KG1 (cell line): ENCODE results near the gene DMRTA2.

ENCODE experiments used
- DNase-seq: peaks from one replicate; lab custom pipeline; 2025; lab: John Stamatoyannopoulos, UW

Gene DMRTA2

DNA sequence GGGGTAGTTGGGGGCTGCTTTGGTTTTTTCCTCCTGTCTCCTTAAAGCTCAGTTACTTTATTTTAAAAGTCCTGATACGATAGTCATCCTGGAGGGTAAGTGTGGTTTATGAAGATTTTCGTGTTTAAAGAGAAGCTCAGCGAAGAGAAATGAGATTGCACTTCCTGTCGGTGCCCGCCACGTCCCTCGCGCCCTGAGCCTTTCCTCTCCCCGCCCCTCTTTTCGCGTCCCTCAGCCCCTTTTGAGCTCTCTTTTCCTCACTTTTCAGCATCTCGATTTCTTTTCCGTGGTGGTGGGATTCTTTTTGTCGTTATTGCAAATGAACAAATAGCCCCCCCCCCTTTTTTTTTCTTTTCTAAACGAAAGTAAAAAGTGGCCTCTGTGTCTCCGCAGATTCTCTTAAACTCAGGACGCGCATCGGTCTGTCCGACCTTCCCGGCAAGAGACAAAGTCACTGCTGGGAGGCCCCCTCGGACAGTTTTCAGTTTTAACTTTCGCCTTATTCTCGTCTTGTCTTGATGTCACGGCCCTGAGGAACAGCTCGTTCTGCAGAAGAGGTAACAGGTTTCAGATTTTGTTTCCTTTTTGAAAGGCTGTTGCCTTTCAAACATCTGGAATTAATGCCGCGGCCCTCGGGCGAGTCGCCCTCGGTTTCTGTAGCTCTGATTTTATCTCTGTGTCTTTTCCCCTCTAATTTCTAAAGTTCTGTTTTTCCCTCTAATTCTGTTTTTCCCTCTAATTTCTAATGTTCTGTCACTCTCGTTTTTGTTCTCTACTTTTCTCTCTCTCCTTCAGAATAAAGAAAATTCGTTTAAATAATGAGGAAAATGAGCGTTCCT lies 1.0 kb upstream of the DMRTA2 start:
- DNase-seq = no peak

DNA sequence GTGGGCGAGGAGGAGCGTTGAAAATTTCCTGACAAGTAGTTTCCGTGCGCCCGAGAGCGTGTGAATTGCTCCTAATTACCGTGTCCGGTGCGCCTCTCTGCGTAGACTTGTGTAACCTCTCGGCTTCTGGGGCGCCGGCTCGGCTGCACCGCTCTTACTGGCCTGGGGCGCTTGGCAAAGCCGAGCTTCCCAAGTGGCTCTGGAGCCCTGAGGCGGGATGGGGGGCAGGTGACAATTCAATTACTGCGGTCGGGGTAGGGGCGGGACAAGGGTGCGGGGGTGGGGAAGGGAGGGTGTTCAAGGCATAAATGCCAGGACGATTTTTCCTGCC lies 392 bp upstream of the DMRTA2 start:
- no peak for DNase-seq

DNA sequence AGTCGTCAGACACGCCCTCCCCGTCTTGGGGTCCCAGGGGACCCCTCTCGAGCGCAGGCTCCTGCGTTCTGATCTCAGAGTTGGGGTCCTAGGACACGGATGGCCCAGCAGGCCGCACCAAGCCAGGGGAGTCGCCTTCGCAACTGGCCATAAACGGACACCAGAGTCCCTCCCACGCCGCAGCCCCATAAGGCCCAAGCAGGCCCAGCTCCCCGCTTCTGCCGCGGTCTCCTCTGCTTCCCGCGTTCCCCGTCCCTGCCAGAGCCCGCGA lies 633 bp downstream of the DMRTA2 start:
- DNase-seq = no peak

DNA sequence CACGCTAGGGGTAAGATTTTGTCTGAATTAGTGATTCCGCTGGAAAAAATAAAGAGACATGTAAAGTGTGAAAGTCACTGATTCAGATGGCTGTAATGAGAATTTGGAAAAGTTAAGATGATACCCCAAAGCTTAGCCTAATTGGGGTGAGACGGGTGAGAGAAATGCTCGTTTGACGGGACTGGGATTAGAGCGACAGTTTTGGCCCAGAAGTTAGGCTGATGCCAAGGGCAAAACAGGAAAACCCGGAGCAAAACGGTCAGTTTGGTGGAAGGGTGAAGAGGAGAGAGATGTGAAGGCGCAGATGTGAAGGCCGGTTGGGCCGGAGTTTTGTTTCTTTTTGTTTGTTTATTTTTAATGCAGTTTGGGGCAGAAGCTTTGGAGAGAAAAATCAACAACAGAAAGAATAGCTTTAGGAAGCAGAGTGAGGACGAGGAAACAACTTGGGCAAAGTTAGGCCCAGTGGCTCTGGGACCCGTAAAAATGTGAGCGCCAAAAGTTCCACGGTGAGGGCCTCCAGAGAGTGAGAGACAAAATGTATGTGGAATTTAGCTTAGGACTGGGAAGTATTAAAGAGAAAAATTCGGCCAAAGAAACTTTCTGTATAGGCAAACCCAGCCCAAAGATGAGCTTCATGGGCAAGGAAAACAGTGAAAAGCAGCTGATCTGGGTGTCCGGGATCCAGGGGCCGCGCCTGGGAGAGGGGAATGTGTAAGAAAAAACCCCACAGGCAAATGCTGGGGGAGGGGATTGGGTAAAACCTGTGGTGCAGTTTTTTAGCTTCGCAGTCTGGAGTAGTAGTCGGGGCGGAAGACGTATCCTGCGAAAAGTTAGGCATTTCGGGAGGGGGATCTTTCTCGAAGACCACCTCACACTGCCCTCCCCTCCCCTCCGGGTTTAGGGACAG lies 1.2 kb downstream of the DMRTA2 start:
- DNase-seq = no peak

DNA sequence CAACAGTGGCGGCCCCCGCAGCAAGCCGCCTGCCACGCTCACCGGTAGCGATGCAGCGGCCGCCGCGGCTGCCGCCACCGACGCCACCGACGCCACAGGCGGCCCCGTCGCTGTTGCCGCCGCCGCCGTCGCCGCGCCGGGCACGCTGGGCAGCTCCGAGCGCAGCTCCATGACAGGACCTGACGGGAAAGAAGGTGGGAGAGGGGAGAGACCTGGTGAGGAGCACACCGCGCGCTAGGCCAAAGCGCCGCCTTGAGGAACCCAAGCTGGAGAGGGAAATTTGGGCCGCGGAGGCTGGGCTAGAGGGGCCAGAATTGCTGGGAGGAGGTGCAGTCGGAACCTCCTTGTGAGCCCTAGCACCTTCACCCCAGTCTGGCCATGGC lies 1.9 kb downstream of the DMRTA2 start:
- no peak for DNase-seq

DNA sequence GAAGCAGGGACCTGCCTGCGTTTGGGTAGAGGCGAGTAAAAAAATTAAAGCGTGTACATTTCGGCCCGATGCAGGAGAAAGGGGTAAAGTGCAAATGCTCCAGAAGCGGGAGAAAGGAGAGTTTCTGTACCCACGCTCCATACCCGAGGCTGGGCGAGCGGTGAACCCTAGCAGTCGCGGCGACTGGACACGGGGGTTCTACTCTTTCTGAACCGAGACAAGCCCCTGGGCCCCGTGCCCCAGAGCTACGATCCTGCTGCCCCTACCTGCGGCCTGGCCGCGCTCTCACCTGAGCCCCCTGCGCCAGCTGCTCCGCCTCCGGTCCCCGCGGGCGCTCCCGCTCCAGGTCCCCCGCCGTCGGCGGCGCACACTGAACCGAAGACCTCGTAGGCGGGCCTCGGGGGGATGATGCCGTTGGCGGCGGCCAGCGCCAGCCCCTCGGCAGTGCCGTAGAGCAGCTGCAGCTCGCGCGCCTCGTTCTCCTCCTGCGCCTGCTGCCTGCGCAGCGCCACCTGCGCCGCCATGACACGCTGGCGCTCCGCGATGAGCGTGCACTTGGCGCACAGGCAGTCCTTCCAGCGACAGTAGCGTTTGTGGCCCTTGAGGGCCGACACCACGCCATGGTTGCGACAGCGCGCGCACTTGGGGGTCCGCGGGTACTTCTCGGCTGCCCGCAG lies 2.4 kb downstream of the DMRTA2 start:
- no peak for DNase-seq

DNA sequence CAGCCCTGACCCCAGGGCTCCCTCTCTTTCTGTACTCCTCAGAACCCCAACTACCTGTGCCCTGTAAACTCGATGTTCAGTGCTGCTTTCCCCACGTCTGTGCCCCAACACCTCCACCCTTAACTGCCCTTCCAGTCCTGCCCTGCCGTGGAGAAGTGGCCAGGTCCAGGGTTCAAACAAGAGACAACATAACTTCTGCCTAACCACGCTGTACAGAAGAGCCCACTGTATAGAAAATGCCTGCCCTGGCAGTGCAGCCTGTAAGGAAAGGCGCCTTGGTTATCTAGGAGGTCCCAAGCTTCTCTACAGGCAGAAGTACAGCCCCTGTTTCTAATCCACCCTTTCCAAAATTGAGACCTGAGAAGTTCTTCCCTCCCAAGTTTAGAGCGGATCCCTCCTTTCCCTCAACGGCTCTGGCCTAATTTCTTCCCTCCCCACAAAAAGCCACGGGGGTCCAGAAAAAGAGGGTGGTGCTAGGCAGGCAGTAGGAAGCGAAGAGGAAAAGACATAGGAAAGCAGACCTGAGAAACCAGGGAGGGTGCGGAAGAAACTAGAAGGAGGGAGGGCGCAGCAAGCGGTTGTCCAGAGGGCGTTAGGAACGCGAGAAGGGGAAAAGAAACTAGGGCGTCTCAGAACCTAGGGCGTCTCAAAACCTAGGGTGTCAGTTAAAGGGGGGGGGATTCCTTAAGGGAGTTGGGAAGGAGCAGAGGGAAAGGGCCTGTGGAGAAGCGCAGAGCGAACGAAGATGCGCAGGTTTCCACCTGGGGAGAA lies 3.2 kb downstream of the DMRTA2 start:
- no peak for DNase-seq

DNA sequence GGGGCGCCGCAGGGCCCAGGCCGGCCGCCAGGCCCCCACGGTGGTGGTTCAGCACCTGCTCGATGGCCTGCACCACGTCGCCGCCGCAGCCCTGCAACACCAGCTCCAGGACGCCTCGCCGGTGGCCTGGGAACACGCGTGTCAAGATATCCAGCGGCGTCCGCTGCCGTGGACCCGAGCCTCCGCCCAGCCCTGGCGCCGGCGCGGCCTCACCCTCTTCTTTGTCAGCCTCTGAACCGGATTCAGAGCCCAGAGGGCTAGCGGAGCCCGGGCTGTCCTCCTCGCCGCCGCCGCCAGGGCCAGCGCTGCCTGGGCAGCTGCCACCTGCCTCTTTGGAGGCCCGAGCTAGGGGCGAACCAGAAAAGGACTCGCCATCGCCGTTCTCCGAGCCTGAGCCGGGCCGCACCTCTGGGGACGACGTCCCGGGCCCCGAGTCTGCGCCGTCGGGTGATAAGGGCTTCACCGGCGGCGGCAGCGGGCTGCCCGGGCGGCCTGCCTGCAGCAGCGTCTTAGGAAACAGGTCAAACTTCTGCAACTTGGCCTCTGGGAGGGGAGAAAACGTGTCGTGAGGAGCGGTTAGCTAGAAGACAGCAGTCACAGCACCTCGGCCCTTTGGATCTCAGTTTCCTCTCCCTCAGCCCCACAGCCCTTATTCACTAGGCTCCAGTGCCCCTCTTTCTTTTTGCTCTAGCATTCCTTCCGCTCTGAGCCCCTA lies 3.9 kb downstream of the DMRTA2 start:
- no peak for DNase-seq

DNA sequence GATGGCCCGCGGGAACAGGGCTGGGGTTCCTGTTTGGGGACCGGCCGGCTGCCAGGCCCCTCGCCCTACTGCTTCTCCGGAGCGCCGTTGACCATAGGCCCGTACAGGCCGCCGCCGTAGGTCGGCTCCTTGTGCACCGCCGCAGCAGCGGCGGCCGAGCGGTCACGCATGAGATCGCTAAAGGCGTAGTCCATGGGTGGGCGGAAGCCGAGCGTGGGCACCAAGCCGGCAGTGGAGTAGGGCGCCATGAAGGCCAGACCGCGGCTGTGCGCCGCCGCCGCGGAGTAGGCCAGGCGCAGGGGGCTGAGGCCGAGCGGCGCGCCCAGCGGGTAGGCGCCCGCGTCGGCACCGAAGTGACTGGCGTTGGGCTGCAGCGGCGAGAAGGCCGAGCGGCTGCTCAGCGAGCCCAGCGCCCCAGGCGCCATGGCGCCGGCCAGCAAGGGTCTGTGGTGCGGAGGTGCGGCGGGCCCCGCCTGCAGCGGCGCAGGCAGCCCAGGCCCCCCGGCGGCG lies 4.6 kb downstream of the DMRTA2 start:
- no peak for DNase-seq

DNA sequence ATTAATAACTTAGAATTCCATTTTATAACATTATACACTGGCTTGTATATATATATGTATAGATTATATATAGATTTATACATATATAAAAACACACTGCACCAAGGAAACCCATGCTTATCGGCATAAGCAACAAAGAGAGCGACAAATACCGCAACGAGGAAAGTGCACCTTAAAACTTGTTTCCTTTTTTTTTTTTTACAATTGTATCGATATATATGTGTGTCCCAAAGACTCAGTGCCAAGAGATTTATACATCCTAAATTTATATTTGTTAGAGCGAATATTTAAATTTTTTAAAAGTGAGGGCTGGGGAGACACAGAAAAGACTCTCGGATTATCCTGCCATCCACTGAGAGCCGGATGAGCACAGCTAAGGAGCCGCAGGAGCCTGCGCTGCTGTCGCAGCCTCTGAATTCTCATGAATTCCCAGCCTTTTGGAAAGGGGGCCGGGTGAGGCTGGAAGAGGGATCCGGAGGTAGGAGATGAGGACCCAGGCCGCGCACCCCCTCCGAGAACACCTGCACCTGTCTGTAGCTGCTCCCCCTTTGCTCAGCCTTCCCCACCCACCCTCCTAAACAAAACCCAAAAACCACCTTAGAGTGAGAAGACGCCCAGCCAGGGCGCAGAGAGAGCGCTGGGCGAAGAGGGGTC lies 5.2 kb downstream of the DMRTA2 start:
- DNase-seq = no peak

DNA sequence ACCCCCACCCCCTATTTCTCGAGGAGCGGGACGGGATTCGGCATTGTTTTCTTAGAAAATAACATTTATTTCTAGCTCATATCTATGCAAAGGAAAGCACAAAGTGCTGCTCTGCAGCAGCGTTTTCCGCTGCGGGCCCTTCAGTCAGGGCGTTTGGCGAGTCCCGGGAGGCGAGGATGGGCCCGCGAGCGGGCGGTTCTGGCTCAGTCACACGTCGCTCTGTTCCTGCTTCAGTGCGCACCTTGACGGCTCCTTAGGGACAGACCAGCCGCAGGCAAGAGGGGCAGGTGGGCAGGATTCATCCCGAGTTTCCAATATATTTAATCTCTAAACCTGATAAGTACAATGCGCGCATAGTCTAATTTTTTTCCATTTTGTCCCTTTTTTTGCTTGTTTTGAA lies 5.7 kb downstream of the DMRTA2 start:
- no peak for DNase-seq

DNA sequence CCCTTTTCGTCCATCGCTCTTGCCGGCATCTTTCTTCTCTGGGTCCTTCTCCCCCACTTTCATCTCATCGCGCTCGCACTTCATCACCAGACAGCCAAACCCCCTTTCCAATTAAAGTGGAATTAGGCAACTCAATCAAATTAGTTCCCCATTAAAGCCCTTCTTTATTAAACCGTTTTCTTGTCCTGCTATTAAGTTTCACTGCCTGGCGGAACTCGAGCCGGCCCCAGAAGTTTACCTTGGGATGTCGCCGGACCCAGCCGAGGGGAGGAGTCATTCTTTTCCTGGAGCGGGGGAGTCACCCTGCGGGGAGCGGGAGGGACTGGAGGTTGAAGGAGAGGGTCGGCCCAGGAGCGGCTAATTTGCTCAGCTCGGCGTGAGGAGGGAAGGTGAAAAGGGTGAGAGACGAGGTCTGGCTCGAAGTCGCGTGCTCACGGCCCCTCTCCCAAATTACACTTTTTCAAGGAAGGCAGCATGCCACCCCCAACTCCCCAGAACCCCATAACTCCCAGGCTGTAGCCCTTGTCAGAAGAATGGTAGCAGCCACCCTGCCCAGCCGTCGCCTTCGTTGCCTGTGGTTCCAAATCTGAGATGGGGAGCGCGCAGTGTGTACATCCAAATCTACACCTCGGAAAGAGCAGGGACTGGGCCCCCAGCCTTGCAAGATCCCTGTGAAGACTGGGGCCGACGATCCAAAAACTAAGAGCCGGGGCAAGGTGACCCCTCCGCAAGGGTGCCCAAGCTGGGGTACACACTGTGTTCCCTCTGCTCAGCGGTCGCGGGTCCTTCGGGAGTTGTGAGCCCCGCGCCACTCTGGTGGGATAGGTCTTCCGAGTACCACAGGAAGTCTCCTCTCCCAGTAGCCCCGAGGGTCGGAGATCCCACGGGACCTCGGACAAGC lies 6.4 kb downstream of the DMRTA2 start:
- no peak for DNase-seq

DNA sequence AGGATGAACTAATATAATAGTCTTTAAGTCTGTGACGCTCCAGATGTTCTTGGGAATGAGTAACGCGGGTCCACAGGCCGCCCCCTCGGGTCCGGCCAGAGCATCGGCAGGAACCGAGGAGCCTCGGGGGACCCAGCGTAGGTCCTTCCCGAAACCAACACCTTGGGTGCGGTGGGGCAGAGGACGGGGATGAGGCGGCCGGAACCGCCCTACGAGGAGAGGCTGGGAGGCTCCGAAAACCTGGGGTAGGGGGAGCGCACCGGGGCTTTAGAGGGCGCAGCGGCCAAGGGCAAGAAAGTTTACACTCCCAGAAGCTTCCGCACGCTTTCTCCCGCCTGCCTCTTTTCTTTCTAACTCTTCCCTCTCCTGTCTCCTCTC lies 7.1 kb downstream of the DMRTA2 start:
- DNase-seq = no peak

DNA sequence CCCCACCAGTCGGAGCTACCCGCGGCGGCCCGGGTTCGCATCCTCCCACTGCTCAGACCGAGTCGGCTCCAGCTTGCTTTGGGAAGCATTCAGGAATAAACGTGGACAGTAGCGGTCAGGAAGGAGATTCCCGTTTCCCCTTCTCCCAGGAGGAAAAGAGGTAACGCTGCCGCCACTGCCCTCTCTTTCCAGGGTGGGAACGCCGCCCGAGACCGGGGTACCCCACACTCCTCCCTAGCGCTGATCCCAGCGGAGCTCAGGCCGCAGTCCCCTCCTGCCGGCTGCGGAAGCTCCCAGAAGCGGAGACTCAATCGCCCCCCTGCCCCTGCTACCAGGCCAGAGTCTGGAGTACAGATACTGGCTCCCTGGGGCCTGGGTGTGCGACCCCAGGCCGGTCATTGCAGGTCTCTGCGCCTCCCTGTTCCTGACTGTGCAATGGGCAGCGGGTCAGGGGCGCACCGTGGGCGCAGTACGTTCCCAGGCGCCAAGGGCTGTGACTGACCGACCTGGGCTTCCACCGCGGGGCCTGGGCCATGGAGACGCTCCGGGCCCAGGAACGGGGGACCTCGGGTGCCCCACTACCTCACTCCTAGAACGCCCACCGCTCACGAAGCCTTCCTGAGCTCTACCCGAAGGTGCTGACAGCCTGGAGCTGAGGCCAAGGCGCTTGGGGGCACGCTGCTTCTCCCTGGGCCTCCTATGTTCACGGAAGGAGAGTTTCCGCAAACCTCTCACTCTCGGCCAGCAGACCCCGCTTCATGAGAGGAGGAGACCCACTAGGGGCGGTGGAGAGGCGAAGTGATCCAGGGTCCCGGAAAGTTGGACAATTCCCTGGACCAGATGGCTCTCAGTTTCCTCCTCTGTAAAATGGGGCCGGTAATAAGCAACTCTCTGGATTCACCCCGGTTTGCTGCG lies 7.8 kb downstream of the DMRTA2 start:
- DNase-seq = no peak

DNA sequence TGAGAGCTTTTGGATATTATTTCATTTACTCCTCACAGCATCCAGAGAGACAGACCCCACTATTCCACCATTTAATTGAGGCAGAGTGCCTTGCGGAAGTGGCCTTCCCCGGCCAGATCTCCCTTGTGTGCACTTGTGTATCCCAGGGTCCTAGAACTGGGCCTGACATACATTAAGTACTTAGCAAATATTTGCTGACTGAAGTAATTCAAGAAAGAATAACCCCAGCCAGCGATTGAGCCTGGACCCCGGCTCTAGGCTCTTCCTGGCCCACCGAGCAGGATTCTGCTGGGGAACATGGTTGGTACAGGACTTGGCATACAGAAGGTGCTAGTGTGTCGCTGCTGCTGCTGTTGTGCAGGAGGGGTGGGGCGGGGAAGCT lies 8.4 kb downstream of the DMRTA2 start:
- no peak for DNase-seq

DNA sequence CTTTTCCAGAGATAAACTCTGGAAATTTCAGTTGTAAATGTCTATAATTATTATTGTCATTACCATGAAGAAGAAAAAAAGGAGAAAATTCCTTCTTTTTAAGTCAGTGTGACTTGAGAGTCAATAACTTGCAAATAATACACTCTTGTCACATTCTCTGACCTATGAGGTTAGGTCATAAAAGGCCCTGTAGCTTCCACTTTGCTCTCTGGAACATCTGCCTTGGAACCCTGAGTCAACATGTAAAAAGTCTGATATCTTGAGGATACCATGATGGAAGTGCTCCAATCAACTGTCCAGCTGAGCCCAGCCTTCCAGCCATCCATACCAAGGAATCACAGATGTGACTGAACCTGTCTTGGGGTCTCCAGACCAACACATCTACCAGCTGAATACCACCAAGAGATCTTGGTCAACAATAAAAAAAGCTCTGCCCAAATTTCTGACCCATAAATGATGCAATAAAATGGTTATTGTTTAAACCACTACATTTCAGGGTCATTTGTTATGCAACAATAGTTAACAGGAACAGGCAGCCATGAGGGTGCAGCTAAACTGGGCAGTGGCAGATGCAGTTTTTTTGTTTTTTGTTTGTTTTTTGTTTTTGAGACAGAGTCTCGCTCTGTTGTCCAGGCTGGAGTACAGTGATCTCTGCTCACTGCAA lies 10.3 kb downstream of the DMRTA2 start:
- no peak for DNase-seq

DNA sequence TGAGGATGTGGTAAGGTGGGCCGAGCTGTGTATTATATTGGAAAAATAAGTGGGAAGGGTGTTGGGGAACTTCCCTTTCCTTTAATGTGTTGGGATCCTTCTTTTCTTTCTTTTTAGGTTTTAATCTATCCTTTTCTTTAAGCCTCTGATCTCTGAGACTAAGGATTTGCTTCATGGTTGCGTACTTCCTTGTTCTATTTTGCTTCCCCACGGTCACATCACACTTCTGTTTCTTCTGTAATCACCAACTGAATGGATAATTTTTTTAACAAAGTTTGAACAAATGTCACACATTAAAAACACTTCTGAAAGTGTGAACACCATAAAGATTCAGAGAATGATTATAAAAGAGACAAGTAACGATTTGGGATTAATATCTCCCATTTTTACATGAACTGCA lies 17.4 kb downstream of the DMRTA2 start:
- DNase-seq = no peak

DNA sequence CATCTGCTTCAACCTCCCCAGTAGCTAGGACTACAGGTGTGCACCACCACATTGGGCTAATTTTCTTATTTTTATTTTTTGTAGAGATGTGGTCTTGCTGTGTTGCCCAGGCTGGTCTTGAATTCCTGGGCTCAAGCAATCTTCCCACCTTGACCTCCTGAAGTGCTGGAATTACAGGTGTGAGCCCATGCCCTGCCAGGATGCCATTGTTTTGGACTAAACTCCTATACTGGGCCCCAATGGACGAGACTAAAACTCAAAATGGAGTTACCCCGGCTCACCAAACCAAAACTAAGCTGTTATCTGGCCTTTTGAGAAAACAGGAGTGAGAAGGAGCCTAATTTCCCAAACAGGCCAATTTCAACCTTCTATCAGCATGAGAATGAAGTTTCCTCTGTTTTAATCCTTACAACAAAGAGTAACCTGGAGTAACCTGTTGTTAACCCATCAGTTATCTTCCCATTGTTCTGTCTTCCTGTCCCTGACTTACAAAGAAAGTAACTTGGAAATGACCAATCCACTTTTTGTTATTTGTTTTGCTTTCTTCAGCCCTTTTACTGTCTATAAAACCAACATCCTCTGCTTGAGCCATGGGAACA lies 29.6 kb downstream of the DMRTA2 start:
- no peak for DNase-seq
